ENCODE data around the gene FAM53B. TPM values are rescaled to one million over a fixed set of nuclear protein-coding genes. Genes with fewer than 3 reads are reported as not detected.

The FAM53B gene
- total RNA-seq, 4 donors from 2014 or later: 140 to 253 (median 192) TPM

- Histone ChIP-seq H3K4me1 (peaks cover 79 to 96% of the 10 kb centered on the region in 2 donors), H3K36me3 (peaks cover 0 to 15% of the 10 kb centered on the region in 2 donors), H3K27me3 (no peaks in the 10 kb centered on the region), H3K4me3 (no peak overlapping the region), H3K27ac (peak overlapping the region; percentile 93 to 98 (median 96)), H3K9me3 (no peaks in the 10 kb centered on the region)
- DNase-seq: no peak
- in situ Hi-C loops (cut with MboI; ENCODE audit: low sequenced_read_pairs in 4 of 4) (no loop called here), intact Hi-C loops (cut with DNase I; ENCODE audit: low total_unique reads) (loop anchor here (5.0 kb wide), 1 partner anchor 316 kb away; no protein-coding TSS in a partner anchor)
- ATAC-seq: no peak
- TF ChIP-seq CTCF (IDR thresholded peaks at IDR 0.05 in 4 of 5, conservative IDR thresholded peaks at IDR 0.05 in 1 of 5) (no peak), POLR2A (IDR thresholded peaks at IDR 0.05) (no peak)
These were observed 47.5 kb downstream of the FAM53B start for GRCh38 chr10:124696446-124697392.

- DNase-seq: no peak
- in situ Hi-C loops (cut with MboI; ENCODE audit: low sequenced_read_pairs in 4 of 4) (no loop called here), intact Hi-C loops (cut with DNase I; ENCODE audit: low total_unique reads) (loop anchor here (5.0 kb wide), 1 partner anchor 317 kb away; no protein-coding TSS in a partner anchor)
- no peak overlapping the region for H3K4me3 ChIP-seq
- ATAC-seq: no peak
- no peaks in the 10 kb centered on the region for H3K9me3 ChIP-seq
- H3K27me3 ChIP-seq: no peaks in the 10 kb centered on the region
- TF ChIP-seq POLR2A (IDR thresholded peaks at IDR 0.05) (no peak), CTCF (IDR thresholded peaks at IDR 0.05 in 4 of 5, conservative IDR thresholded peaks at IDR 0.05 in 1 of 5) (no peak)
- H3K36me3 ChIP-seq: peaks cover 0 to 15% of the 10 kb centered on the region in 2 donors
- H3K4me1 ChIP-seq: peaks cover 68 to 95% of the 10 kb centered on the region in 2 donors
- H3K27ac ChIP-seq: peak overlapping the region; percentile 93 to 98 (median 96)
These were observed 48.9 kb downstream of the FAM53B start for GRCh38 chr10:124695259-124695658.

GRCh38 chr10:124694481-124695220 is 49.5 kb downstream of the FAM53B start:
- ATAC-seq (no peak), DNase-seq (no peak)
- Histone ChIP-seq H3K4me3 (no peak overlapping the region), H3K9me3 (no peaks in the 10 kb centered on the region), H3K27ac (peak overlapping the region; percentile 93 to 98 (median 96)), H3K4me1 (peaks cover 63 to 95% of the 10 kb centered on the region in 2 donors), H3K27me3 (no peaks in the 10 kb centered on the region), H3K36me3 (peaks cover 0 to 15% of the 10 kb centered on the region in 2 donors)
- TF ChIP-seq POLR2A (IDR thresholded peaks at IDR 0.05) (no peak), CTCF (IDR thresholded peaks at IDR 0.05 in 4 of 5, conservative IDR thresholded peaks at IDR 0.05 in 1 of 5) (no peak)
- intact Hi-C loops (cut with DNase I; ENCODE audit: low total_unique reads) (loop anchor here (5.0 kb wide), 2 partner anchors 223 to 318 kb away; no protein-coding TSS in a partner anchor), in situ Hi-C loops (cut with MboI; ENCODE audit: low sequenced_read_pairs in 4 of 4) (no loop called here)

GRCh38 chr10:124693801-124694416 is 50.3 kb downstream of the FAM53B start:
- peak; percentile 46 to 52 for ATAC-seq
- TF ChIP-seq POLR2A (IDR thresholded peaks at IDR 0.05): peak in 1 of 2 donors; percentile 7
- no peak for TF ChIP-seq CTCF (IDR thresholded peaks at IDR 0.05 in 4 of 5, conservative IDR thresholded peaks at IDR 0.05 in 1 of 5)
- intact Hi-C loops (cut with DNase I; ENCODE audit: low total_unique reads): loop anchor here (2.0 to 5.0 kb wide), 3 partner anchors 27 to 223 kb away; no protein-coding TSS in a partner anchor
- in situ Hi-C loops (cut with MboI; ENCODE audit: low sequenced_read_pairs in 4 of 4): no loop called here
- Histone ChIP-seq H3K27ac (peak overlapping the region; percentile 93 to 98 (median 96)), H3K9me3 (no peaks in the 10 kb centered on the region), H3K4me3 (peak overlapping the region in 1 of 4 donors; percentile 3), H3K36me3 (peaks cover 0 to 15% of the 10 kb centered on the region in 2 donors), H3K4me1 (peaks cover 63 to 95% of the 10 kb centered on the region in 2 donors), H3K27me3 (no peaks in the 10 kb centered on the region)
- peak; percentile 66 to 71 for DNase-seq

Data from gastrocnemius medialis (tissue), 4 donors.